GM21528 (cell line): ENCODE data around the gene TESPA1.
"Not testable (repeated sequence)": the region's sequence is repeated elsewhere in the genome, so short reads cannot be mapped to it uniquely, and the experiment has no call there.

Source experiments
- ATAC-seq: cut with Tn5 transposase; IDR thresholded peaks from one replicate; pipeline ENCODE4 v1.9.1; 2021; ENCODE audit warnings: mild to moderate bottlenecking, moderate library complexity; ENCODE audit not compliant: unreplicated experiment, low FRiP score

Gene TESPA1

DNA sequence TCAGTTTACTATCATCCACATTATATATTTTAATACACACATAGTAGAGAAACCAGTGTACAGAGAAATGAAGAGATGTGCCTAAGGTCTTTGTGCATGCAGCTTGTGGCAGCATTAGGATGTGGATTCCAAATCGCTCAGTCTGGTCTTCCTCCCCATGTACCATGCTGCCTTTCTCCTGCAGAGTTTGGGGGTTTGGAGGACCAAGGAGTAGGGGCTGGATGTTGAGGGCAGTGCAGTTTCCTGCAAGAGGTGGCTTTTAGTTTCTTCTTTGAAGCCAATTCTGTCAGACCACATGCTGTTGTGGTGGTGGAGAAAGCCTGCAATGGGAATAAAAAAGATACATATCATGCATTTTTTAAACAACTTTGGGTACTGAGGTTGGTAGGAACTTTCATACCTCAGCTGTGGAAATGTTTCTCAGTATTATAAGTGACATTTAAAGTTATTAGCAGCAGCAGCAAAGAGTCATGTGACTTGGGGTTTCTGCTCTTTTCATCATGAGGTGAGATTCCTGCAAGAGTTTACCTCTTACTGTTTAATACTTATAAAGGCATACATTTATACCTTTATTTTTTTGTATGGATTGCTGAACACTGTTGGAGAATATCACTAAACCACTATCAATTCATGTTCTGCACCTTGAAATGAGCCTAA is 34.4 kb downstream of the TESPA1 start:
- no peak for ATAC-seq

DNA sequence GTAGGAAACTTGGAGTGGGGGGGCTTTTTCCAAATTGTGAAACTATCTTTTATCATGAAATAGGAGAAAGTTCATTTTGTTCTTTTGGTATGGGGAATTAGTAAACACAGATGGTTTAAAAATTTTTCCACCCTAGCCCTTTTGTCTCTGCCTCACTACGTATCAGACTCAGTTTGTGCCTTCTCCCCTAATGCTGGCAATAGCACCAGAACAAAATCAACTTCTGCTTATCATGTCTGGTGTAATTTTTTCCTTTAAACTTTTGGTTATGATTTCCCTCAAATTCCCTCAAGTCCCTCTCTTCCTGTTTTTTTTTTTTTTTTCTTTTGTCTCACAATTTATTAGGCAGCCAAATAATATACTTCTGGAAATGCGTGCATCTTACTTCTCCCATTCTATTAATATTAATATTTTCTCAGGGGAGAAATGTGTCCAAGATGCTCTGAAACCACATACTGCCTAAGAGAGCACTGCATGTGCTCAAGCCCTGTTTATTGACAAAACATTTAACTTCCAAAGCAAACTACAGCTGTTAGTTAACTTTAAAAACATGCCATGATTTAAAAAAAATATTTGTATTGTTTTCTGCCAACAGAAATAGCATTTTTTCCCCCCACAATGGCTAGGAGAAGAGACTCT is 35.4 kb downstream of the TESPA1 start:
- ATAC-seq, result no peak

GRCh38 chr12:54948171-54948570 is 36.4 kb downstream of the TESPA1 start:
- no peak for ATAC-seq

DNA sequence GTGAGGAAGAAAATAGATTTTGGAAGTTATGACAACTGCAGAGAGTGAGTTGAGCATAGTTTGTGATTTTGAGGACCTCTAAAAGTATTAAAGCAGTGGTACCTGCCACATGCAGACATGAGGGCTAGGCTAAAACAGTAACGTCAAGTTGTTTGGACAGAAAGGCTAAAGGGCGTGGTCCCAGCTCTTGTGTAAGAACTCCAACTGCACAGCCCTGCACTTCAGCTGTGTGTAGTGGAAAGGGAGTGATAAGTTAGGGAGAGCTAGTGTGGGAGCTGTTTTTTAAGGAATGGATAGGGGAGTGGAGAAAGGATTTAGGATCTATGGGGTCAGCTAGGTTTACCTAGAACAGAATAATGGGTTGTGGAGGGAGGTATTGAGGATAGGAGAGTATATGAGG is 39.5 kb downstream of the TESPA1 start:
- no peak for ATAC-seq

DNA sequence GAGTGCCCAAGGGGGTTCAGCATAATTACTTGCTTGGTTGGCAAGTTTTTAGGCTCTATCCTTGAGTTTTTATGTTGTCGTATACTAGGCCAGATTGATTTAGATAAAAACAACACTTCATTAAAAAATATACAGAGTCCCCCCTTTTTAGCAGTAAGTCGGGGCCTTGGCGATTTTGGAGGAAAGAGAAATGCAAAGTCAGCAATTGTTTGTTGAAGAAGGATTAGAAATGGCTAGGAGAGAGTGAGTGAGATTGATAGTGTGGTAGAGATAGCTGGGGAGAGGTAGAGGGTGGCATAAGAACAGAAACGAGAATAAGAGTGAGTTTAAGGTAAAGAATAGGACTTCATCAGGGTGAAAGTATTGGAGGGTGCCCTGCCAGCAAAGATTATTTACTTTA is 41.3 kb downstream of the TESPA1 start:
- ATAC-seq, result not testable (repeated sequence)

DNA sequence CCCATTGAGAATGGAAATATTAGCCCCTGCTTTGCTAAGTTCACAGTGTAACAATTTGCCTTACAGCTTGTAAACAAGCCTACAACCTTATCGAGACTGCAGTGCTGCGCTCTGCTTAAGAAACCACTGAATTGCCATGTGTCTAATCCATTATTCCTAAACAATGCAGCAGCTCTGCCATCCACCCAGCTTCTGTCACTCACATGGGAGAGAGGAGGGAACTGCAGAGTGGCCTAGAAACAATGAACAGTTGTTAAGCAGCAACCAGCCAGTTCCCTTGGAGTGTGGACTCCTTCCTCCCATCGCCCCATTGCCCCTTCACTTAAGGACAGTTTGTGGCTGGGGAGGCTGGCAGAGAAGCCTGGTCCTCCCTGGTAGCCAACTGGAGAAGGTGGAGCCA is 42.9 kb downstream of the TESPA1 start:
- ATAC-seq, result no peak

DNA sequence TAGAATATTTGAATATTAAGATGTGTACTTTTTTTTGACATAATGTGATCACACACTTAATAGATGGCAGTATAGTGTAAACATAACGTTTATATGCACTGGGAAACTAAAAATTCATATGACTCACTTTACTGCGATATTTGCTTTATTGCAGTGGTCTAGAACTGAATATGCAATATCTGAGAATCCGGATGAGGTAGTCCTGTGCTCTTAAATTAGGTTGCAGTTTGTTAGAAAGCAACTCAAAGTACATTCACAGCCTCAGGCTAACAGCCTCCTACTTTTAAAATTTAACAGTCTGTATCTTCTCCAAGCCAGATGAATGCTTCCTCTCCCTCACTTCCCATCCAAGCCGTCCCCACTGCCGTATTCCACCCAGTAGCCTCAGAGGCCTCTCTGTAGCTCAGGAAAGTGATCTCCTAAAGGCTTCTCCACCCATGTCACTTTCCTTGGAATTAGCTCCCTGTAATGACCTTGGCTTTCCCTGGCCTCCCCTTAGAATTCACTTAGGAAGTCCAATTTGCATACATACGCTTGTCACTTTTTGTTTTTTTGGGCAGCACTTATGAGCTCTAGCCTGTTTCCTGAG is 43.7 kb downstream of the TESPA1 start:
- ATAC-seq, result no peak

DNA sequence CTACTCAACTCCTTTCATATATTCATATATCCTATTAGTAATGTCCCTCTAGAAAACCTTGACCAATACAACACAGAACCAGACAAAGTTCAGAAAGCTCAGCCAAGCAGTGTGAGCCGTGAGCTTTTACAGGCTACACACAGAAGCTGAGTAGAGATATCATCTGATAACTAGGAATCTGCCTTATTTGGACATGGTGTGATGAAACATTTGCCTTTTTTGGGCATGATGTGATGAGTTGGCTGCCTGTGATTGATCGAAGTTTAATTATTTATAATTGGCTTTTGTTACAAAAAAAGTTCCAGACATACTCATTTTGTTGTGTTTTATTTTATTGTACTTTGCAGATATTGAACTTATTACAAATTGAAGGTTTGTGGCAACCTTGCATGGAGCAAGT is 46.6 kb downstream of the TESPA1 start:
- ATAC-seq, result no peak

DNA sequence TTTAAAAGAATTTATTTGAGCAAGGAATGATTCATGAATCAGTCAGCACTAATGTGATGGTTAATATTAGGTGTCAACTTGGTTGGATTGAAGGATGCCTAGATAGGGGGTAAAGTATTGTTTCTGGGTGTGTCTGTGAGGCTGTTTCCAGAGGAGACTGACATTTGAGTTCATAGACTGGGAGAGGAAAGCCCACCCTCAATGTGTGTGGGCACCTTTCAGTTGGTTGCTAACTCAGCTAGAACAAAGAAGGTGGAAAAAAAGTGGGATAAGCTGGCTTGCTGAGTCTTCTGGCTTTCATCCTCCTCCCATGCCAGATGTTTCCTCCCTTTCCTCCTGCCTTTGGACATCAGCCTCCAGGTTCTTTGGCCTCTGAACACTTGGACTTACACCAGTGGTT is 47.2 kb downstream of the TESPA1 start:
- no peak for ATAC-seq

DNA sequence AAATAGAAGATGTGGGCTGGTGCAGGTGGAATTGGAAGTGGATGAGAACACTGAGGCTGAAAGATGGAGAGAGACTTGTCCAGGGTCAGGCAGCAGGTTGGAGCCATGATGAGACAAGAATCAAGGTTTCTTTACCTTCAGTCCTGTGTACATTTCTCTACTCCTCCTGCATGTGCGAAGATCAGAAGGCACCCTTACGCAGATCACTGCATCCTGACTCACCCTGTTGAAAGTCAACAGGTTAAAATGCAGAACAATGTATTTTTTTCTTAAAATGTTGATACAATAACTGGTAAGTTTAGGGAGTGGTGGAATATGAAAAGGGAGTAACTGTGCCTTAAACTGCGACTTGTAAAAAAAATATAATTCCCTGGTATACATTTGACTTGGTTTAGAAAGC is 47.8 kb downstream of the TESPA1 start:
- ATAC-seq, result no peak

DNA sequence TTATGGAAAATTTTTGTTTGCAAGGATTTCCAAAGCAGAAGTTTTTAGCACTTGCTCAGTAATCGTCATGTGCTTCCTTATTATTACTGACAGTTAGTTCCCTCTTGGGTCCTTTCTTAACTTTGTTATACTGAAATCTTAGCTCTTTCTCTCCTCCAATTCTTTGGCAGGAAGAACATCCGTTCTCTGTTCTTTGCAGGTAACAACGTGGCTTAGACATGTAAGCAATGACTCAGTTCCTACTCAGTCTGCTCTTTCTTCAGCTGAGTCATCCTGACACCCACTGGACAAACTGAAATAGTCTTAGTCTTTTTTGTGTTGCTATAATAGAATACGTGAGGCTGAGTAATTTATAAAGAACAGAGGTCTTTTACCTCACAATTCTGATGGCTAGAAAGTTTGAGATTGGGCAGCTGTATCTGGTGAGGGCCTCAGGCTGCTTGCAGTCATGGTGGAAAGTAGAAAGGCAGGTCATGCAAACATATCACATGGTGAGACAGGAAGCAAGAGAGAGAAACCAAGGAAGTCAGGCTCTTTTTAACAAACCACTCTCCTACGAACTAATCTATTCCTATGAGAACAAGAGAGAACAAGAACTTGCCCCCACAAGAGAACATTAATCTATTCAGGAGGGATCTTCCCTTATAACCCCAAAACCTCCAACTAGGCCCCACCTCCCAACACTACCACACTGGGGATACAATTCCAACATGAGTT is 49.2 kb downstream of the TESPA1 start:
- ATAC-seq, result peak; percentile 97

- no peak for ATAC-seq
Measured at GRCh38 chr12:54934419-54934818, 50.1 kb downstream of the TESPA1 start.

DNA sequence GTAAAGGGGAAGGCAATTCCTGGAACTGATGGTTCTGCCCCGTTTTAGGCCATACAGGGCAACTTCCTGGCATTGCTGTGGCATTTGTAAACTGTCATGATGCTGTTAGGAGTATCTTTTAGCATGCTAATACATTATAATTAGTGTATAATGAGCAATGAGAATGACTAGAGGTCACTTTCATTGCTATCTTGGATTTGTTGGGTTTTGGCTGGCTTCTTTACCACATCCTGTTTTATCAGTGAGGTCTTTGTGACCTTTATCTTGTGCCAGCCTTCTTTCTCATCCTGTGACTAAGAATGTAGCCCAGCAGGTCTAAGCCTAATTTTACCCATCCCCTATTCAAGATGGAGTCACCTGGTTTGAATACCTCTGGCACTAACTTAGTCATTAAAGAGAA is 51.2 kb downstream of the TESPA1 start:
- ATAC-seq, result no peak

DNA sequence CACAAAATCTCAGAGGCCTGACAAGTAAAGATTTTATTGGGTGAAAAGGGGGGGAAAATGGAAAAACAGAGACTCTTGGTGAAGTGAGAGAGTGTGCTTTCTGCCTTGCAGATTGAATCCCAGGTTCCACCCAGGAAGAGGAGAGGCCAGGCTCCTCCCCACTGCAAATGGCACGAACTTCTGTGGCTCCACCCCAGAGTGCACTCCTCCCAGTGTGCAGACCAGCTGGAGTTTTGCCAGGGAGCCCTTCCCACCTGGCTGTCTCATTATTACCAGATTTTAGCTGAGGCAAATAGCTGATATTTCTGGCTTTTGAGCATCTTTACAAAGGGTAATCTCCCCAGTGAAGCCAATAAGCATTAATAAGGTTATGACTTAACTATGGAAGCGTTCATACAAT is 51.9 kb downstream of the TESPA1 start:
- no peak for ATAC-seq

- ATAC-seq, result no peak
Measured at GRCh38 chr12:54932038-54932437, 52.5 kb downstream of the TESPA1 start.

GRCh38 chr12:54929998-54930397 is 54.6 kb downstream of the TESPA1 start:
- ATAC-seq, result no peak

DNA sequence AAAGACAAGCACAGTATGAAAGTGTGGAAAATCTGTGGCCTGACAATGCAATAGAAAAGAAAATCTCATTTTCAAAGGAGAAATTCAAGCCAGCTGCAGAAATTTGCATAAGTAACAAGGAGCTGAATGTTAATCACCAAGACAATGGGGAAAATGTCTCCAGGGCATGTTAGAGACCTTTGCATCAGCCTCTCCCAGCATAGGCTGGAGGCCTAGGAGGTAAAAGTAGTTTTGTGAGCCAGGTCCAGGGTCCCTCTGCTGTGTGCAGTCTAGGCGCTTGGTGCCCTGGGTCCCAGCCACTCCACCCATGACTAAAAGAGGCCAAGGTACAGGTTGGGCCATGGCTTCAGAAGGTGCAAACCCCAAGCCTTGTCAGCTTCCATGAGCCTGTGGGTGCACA is 58.3 kb downstream of the TESPA1 start:
- no peak for ATAC-seq

DNA sequence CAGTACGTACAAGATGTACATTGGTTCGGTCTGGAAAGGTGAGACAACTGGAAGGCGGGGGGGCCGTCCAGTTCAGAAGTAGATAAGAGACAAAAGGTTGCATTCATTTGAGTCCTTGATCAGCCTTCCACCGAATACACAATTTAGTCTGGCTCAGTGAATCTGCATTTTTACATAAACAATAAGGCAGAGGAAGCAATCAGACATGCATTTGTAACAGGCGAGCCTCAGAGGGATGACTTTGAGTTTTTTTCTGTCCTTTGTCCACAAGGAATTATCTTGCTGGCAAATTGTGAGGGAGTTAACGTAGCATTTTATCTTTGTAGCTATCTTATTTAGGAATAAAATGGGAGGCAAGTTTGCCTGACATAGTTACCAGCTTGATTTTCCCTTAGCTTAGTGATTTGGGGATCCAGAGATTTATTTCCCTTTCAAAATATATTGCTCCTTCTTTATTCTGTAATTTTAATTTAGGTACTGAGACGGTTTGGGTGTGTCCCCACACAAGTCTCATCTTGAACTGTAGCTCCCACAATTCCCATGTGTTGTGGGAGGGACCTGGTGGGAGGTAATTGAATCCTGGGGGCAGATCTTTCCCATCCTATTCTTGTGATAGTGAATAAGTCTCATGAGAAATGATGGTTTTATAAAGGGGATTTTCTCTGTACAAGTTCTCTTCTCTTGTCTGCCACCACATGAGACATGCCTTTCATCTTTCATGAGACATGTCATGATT is 59.4 kb downstream of the TESPA1 start:
- ATAC-seq, result no peak

- ATAC-seq, result no peak
Measured at GRCh38 chr12:54917001-54917488, 67.5 kb downstream of the TESPA1 start.
